ENCODE measurements around the gene TCF20.

- TF ChIP-seq CTCF (IDR thresholded peaks at IDR 0.05; ENCODE audit: low read length) = peak; percentile 39
- TF ChIP-seq EZH2 (IDR thresholded peaks at IDR 0.05; ENCODE audit: borderline replicate concordance, low read length) = no peak
These were observed 43.5 kb upstream of the TCF20 start for GRCh38 chr22:42313804-42314581.
